HepG2 (cell line): ENCODE results near the gene P2RY6. TPM values are rescaled to one million over a fixed set of nuclear protein-coding genes. Genes with fewer than 3 reads are reported as not detected.

Experiments used
- ATAC-seq: fragments of 200-7000 bp; cut with Tn5 transposase; 3 replicates; pipeline ENCODE4 v1.9.1; 2020; ENCODE audit warnings: mild to moderate bottlenecking, moderate library complexity
- BruUV-seq: library from RNA; stranded (reverse); fragments of 400-500 nt; replicated peaks from 2 replicates; lab custom pipeline; 2021; lab: Mats Ljungman, UMichigan
- CTCF ChIA-PET: fragments of 300-600 bp; formaldehyde crosslinking; extraction: SDS; loops from one replicate; lab custom pipeline; 2021; ENCODE audit warnings: low total read pairs, inconsistent platforms, low intra/inter-chr PET ratio; lab: Yijun Ruan, JAX
- POLR2A ChIA-PET: fragments of 350-600 bp; sonication (Branson Sonifier 250); formaldehyde crosslinking; loops from one replicate; lab custom pipeline; 2020; ENCODE audit warnings: antibody characterized with exemption, inconsistent platforms; lab: Yijun Ruan, JAX
- DNase-seq: peaks from one replicate; pipeline ENCODE4 v3.0.0-alpha.2; 2015; ENCODE audit warnings: low spot score
- FAIRE-seq: peaks from 3 replicates; lab custom pipeline; 2011; peaks lifted over from hg19 to GRCh38; lab: Jason Lieb, UNC
- H2AFZ ChIP-seq: one replicate; pipeline ENCODE4 v1.6.1; 2011; ENCODE audit warnings: low read length, inconsistent platforms
- H3K27ac ChIP-seq: fragments of 300-600 bp; 3 replicates; pipeline ENCODE4 v1.8.0; 2011; ENCODE audit warnings: mixed run types, mild to moderate bottlenecking, mixed read lengths, low read length, inconsistent platforms; ENCODE audit not compliant: insufficient read depth; ENCODE audit errors: extremely low read length
- H3K27me3 ChIP-seq, 2 experiments: fragments of 200-600 bp in 1 of 2; 2 replicates in 1 of 2; 3 replicates in 1 of 2; pipeline versions ENCODE4 v1.6.0 to v1.8.0; 2011; ENCODE audit warnings: low read length in 2 of 2, mild to moderate bottlenecking in 2 of 2, moderate library complexity in 2 of 2, inconsistent platforms in 1 of 2; ENCODE audit not compliant: insufficient read depth in 2 of 2, control insufficient read depth in 1 of 2
- H3K36me3 ChIP-seq, 2 experiments: fragments of 200-600 bp in 1 of 2; replicated peaks in 1 of 2; 2 replicates in 1 of 2; 3 replicates in 1 of 2; pipeline versions ENCODE4 v1.5.1 to v1.8.0; 2011; ENCODE audit warnings: low read length in 2 of 2, inconsistent platforms in 1 of 2; ENCODE audit not compliant: insufficient read depth in 2 of 2, control insufficient read depth in 1 of 2
- H3K4me1 ChIP-seq: 2 replicates; pipeline ENCODE4 v1.5.1; 2012; ENCODE audit warnings: low read length, inconsistent platforms; ENCODE audit not compliant: insufficient read depth
- H3K4me2 ChIP-seq: 2 replicates; pipeline ENCODE4 v1.6.0; 2011; ENCODE audit warnings: low read depth, low read length, inconsistent platforms
- H3K4me3 ChIP-seq, 3 experiments: fragments of 200-600 bp in 1 of 3; sonication (generic), shearing (Covaris generic) in 1 of 3; replicated peaks in 1 of 3; 2 replicates each; pipeline ENCODE4 v1.5.1; 2011 to 2016; ENCODE audit warnings: low read length in 3 of 3, inconsistent platforms in 2 of 3, low read depth in 2 of 3, mild to moderate bottlenecking in 2 of 3, control low read depth in 1 of 3, mixed read lengths in 1 of 3; ENCODE audit not compliant: insufficient read depth in 1 of 3
- H3K79me2 ChIP-seq: one replicate; pipeline ENCODE4 v1.6.1; 2011; ENCODE audit warnings: low read length, inconsistent platforms; ENCODE audit not compliant: insufficient read depth
- H3K9ac ChIP-seq: 2 replicates; pipeline ENCODE4 v1.6.0; 2011; ENCODE audit warnings: mild to moderate bottlenecking, low read depth, low read length, inconsistent platforms; ENCODE audit not compliant: insufficient read depth
- H3K9me3 ChIP-seq: 2 replicates; pipeline ENCODE4 v1.5.1; 2012; ENCODE audit warnings: mild to moderate bottlenecking, low read length
- H4K20me1 ChIP-seq: 2 replicates; pipeline ENCODE4 v1.6.0; 2011; ENCODE audit warnings: inconsistent platforms, mild to moderate bottlenecking, low read length, moderate library complexity; ENCODE audit not compliant: insufficient read depth
- CCAR2 ChIP-seq: fragments of 200-400 bp; formaldehyde crosslinking; optimal IDR thresholded peaks from 2 replicates; pipeline ENCODE3; 2018; ENCODE audit warnings: low read depth, mild to moderate bottlenecking, low read length, moderate library complexity
- FOXJ3 ChIP-seq: sonication (generic); formaldehyde crosslinking; IDR thresholded peaks from 2 replicates; pipeline ENCODE4 v1.4.0; 2020; ENCODE audit warnings: missing genetic modification reagents, mild to moderate bottlenecking, borderline replicate concordance
- HMG20A ChIP-seq: IDR thresholded peaks from 2 replicates; pipeline ENCODE4 v1.6.1; 2016; ENCODE audit warnings: borderline replicate concordance
- IKZF4 ChIP-seq: sonication (generic); formaldehyde crosslinking; IDR thresholded peaks from 2 replicates; pipeline ENCODE4 v1.5.1; 2020; ENCODE audit warnings: borderline replicate concordance, mild to moderate bottlenecking, low read depth, missing genetic modification reagents; ENCODE audit errors: not compliant biosample characterization
- JDP2 ChIP-seq: sonication (generic); formaldehyde crosslinking; IDR thresholded peaks from 2 replicates; pipeline ENCODE4 v1.8.1; 2022; ENCODE audit warnings: missing genetic modification reagents, borderline replicate concordance
- JUND ChIP-seq: sonication (generic); formaldehyde crosslinking; IDR thresholded peaks from 2 replicates; pipeline ENCODE4 v1.8.0; 2022; ENCODE audit warnings: mild to moderate bottlenecking, missing genetic modification reagents
- NFE2L2 ChIP-seq: fragments of 150-350 bp; IDR thresholded peaks from 2 replicates; pipeline ENCODE4 v1.6.1; 2014; ENCODE audit warnings: low read length
- NR1H2 ChIP-seq: sonication (generic); formaldehyde crosslinking; IDR thresholded peaks from 2 replicates; pipeline ENCODE4 v1.8.1; 2022; ENCODE audit warnings: low read depth, missing genetic modification reagents, borderline replicate concordance
- PHB2 ChIP-seq: fragments of 450-650 bp; IDR thresholded peaks from 2 replicates; pipeline ENCODE4 v1.6.1; 2018; ENCODE audit not compliant: partially characterized antibody
- RBAK ChIP-seq: sonication (generic); formaldehyde crosslinking; IDR thresholded peaks from 2 replicates; pipeline ENCODE4 v1.5.1; 2020; ENCODE audit warnings: mild to moderate bottlenecking, missing genetic modification reagents
- SALL2 ChIP-seq: sonication (generic); formaldehyde crosslinking; IDR thresholded peaks from 2 replicates; pipeline ENCODE4 v1.8.1; 2023; ENCODE audit warnings: mild to moderate bottlenecking, missing genetic modification reagents, inconsistent platforms
- SP4 ChIP-seq: sonication (generic); formaldehyde crosslinking; IDR thresholded peaks from 2 replicates; pipeline ENCODE4 v1.8.1; 2023; ENCODE audit warnings: mild to moderate bottlenecking, missing genetic modification reagents
- ZEB1 ChIP-seq: IDR thresholded peaks from 2 replicates; pipeline ENCODE4 v1.6.1; 2012; ENCODE audit warnings: mild to moderate bottlenecking, low read depth, inconsistent platforms; ENCODE audit not compliant: insufficient replicate concordance
- ZFP36L2 ChIP-seq: sonication (generic); formaldehyde crosslinking; IDR thresholded peaks from 2 replicates; pipeline ENCODE4 v1.4.0; 2020; ENCODE audit warnings: missing genetic modification reagents
- ZNF761 ChIP-seq: sonication (generic); formaldehyde crosslinking; conservative IDR thresholded peaks from 2 replicates; pipeline ENCODE4 v1.4.0; 2020; ENCODE audit warnings: mild to moderate bottlenecking, missing genetic modification reagents
- ZNF879 ChIP-seq: sonication (generic); formaldehyde crosslinking; IDR thresholded peaks from 2 replicates; pipeline ENCODE4 v1.8.1; 2023; ENCODE audit warnings: missing genetic modification reagents
- WGBS: methylation state at CpG from one replicate; pipeline ENCODE4 v1.1.6; 2017; ENCODE audit warnings: low lambda C conversion rate; 5-methylcytosine and 5-hydroxymethylcytosine counted together
- in situ Hi-C: cut with HindIII; loops from 2 replicates; pipeline ENCODE4 v1.10.0; 2017; ENCODE audit warnings: low pct_unique_long_range_greater_than_20kb; ENCODE audit not compliant: extremely low pct_ligation_motif_present
- intact Hi-C: fragments of 100-400 bp; cut with micrococcal nuclease; formaldehyde crosslinking; loops from one replicate; pipeline ENCODE4 v1.10.0; 2022; ENCODE audit not compliant: unreplicated experiment
- polyA plus RNA-seq, 8 experiments: library from polyadenylated mRNA; depleted of rRNA in 3 of 8; stranded (reverse) in 7 of 8; unstranded in 1 of 8; fragments of >200 nt; fragmentation: Illumina TruSeq in 4 of 8; extraction: Trizol in 4 of 8; gene quantifications; 2 replicates each; pipeline versions ENCODE4 v1.2.1 to v1.2.3, GENCODE V29; 2011 to 2016; ENCODE audit warnings: low read depth in 4 of 8, missing spikeins in 1 of 8, mixed read lengths in 1 of 8; ENCODE audit not compliant: insufficient read depth in 1 of 8
- total RNA-seq, 5 experiments: library from RNA; depleted of rRNA; stranded (reverse); fragments of >200 nt; fragmentation: Illumina TruSeq; extraction: Trizol; gene quantifications; 2 replicates each; pipeline ENCODE4 v1.2.3, GENCODE V29; 2016; ENCODE audit warnings: low read depth in 1 of 5
- TF ChIP-seq, protein P1 (sequence below): sonication (generic); formaldehyde crosslinking; IDR thresholded peaks from 2 replicates; pipeline ENCODE4 v1.8.0; 2022; ENCODE audit warnings: mild to moderate bottlenecking, missing genetic modification reagents
- TF ChIP-seq, protein P2 (sequence below): sonication (generic); formaldehyde crosslinking; IDR thresholded peaks from 2 replicates; pipeline ENCODE4 v1.4.0; 2020; ENCODE audit warnings: missing genetic modification reagents, mild to moderate bottlenecking, borderline replicate concordance
- TF ChIP-seq, protein P3 (sequence below): sonication (generic); formaldehyde crosslinking; IDR thresholded peaks from 2 replicates; pipeline ENCODE4 v1.4.0; 2020; ENCODE audit warnings: missing genetic modification reagents, borderline replicate concordance
- TF ChIP-seq, protein P4 (sequence below): fragments of 450-650 bp; IDR thresholded peaks from 2 replicates; pipeline ENCODE4 v1.6.1; 2017

The P2RY6 gene
- total and polyA plus RNA-seq, 2 of the 13 experiments (the other 11 are each of a cell fraction or from before 2014, with no cell fraction given), result 0.09 to 0.29 TPM

DNA sequence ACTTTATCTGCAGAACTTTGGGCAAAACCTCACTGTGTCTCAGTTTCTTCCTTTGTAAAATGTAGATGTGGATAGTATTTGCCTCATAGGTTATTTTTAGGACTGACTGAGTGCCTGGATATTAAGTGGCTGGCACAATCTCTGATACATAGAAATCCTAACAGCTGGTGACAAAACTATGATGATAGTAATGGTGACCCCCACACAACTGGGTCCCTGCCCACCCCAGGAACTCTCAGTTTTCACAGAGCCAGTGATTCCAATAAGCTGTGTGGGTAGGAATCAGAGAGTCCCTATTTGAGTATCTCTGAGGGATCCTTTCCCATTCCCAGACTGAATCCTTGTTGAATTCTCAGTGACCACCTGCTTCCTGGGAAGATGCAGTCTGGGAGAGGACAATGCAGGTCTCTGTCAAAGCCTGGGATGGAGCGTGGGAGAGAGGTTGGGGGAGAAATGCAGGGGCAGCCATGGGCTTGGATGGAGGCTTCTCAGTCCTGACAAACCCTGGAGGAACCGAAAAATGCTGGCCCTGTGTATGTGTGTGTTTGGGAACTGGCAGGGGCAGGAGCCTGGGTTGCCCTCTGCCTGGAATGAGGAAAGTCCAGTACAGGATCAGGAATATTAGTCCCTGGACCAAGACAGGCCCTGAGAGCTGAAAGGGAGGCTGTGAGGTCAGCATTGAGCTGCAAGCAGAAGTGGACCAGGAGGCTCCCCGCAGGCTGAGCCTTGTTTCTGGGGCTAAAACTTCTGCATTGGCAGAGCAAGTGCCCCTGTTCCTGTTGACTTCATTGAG is 6.1 kb upstream of the P2RY6 start:
- no peaks in the 10 kb centered on the region for H3K79me2 ChIP-seq
- DNase-seq (no peak), ATAC-seq (no peak), FAIRE-seq (no peak)
- H2AFZ ChIP-seq, result no peak overlapping the region
- 0% methylated on average over 3 of the region's 3 CpGs for WGBS
- no peak overlapping the region for H3K4me2 ChIP-seq
- POLR2A ChIA-PET, result no interaction called here
- in situ Hi-C loops (no loop called here), intact Hi-C loops (no loop called here)
- no peak for TF ChIP-seq PHB2
- TF ChIP-seq ZFP36L2 (CRISPR knock-in tag), result no peak
- no peak for TF ChIP-seq SP4 (CRISPR knock-in tag)
- no peak for TF ChIP-seq HMG20A
- TF ChIP-seq ZNF761 (CRISPR knock-in tag), result no peak
- no peak for TF ChIP-seq JDP2 (CRISPR knock-in tag)
- TF ChIP-seq RBAK, result no peak
- TF ChIP-seq, protein P1, sequence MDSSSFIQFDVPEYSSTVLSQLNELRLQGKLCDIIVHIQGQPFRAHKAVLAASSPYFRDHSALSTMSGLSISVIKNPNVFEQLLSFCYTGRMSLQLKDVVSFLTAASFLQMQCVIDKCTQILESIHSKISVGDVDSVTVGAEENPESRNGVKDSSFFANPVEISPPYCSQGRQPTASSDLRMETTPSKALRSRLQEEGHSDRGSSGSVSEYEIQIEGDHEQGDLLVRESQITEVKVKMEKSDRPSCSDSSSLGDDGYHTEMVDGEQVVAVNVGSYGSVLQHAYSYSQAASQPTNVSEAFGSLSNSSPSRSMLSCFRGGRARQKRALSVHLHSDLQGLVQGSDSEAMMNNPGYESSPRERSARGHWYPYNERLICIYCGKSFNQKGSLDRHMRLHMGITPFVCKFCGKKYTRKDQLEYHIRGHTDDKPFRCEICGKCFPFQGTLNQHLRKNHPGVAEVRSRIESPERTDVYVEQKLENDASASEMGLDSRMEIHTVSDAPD (CRISPR knock-in tag), result no peak
- no peak for TF ChIP-seq ZEB1
- TF ChIP-seq NFE2L2, result no peak
- no peak for TF ChIP-seq IKZF4 (CRISPR knock-in tag)
- TF ChIP-seq SALL2 (CRISPR knock-in tag), result no peak
- TF ChIP-seq, protein P2, sequence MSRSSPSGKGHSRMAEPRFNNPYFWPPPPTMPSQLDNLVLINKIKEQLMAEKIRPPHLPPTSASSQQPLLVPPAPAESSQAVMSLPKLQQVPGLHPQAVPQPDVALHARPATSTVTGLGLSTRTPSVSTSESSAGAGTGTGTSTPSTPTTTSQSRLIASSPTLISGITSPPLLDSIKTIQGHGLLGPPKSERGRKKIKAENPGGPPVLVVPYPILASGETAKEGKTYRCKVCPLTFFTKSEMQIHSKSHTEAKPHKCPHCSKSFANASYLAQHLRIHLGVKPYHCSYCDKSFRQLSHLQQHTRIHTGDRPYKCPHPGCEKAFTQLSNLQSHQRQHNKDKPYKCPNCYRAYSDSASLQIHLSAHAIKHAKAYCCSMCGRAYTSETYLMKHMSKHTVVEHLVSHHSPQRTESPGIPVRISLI (CRISPR knock-in tag), result no peak
- TF ChIP-seq CCAR2, result no peak
- TF ChIP-seq JUND (CRISPR knock-in tag), result no peak
- TF ChIP-seq FOXJ3 (CRISPR knock-in tag), result no peak
- TF ChIP-seq, protein P3, sequence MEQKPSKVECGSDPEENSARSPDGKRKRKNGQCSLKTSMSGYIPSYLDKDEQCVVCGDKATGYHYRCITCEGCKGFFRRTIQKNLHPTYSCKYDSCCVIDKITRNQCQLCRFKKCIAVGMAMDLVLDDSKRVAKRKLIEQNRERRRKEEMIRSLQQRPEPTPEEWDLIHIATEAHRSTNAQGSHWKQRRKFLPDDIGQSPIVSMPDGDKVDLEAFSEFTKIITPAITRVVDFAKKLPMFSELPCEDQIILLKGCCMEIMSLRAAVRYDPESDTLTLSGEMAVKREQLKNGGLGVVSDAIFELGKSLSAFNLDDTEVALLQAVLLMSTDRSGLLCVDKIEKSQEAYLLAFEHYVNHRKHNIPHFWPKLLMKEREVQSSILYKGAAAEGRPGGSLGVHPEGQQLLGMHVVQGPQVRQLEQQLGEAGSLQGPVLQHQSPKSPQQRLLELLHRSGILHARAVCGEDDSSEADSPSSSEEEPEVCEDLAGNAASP (CRISPR knock-in tag), result no peak
- TF ChIP-seq, protein P4, sequence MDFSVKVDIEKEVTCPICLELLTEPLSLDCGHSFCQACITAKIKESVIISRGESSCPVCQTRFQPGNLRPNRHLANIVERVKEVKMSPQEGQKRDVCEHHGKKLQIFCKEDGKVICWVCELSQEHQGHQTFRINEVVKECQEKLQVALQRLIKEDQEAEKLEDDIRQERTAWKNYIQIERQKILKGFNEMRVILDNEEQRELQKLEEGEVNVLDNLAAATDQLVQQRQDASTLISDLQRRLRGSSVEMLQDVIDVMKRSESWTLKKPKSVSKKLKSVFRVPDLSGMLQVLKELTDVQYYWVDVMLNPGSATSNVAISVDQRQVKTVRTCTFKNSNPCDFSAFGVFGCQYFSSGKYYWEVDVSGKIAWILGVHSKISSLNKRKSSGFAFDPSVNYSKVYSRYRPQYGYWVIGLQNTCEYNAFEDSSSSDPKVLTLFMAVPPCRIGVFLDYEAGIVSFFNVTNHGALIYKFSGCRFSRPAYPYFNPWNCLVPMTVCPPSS, result no peak
- no peak for TF ChIP-seq ZNF879
- no peak for TF ChIP-seq NR1H2
- H3K9me3 ChIP-seq, result no peaks in the 10 kb centered on the region
- peaks cover 8 to 79% of the 10 kb centered on the region in 2 experiments; a peak in 4 of 5 replicates for H3K27me3 ChIP-seq
- H3K4me1 ChIP-seq, result peaks cover 27% of the 10 kb centered on the region
- H3K36me3 ChIP-seq, result no peaks in the 10 kb centered on the region
- BruUV-seq, result no TSS peak
- CTCF ChIA-PET, result no interaction called here
- no peaks in the 10 kb centered on the region for H4K20me1 ChIP-seq
- H3K9ac ChIP-seq, result no peak overlapping the region
- no peak overlapping the region for H3K27ac ChIP-seq
- no peak overlapping the region for H3K4me3 ChIP-seq
